B cell (primary cell): Measurements from ENCODE around the gene DDX17. TPM values are rescaled to one million over a fixed set of nuclear protein-coding genes. Genes with fewer than 3 reads are reported as not detected.

Experiments
- ATAC-seq: fragments of 200-7000 bp; cut with Tn5 transposase; one replicate; pipeline ENCODE4 v1.10.0; 2021; ENCODE audit warnings: low read depth, mild to moderate bottlenecking, moderate number of reproducible peaks, moderate library complexity
- CTCF ChIA-PET: fragments of 350-600 bp; sonication (Branson Sonifier 250); formaldehyde crosslinking; loops from one replicate; lab custom pipeline; 2021; ENCODE audit warnings: antibody characterized with exemption, inconsistent platforms; lab: Charles Lee
- POLR2A ChIA-PET: fragments of 350-600 bp; sonication (Branson Sonifier 250); formaldehyde crosslinking; loops from one replicate; lab custom pipeline; 2021; ENCODE audit warnings: antibody characterized with exemption; lab: Charles Lee
- DNase-seq: peaks from one replicate; pipeline ENCODE4 v3.0.0; 2013
- H2AFZ ChIP-seq: 2 replicates; pipeline ENCODE4 v1.6.1; 2012; ENCODE audit warnings: mild to moderate bottlenecking, low read depth, low read length; ENCODE audit not compliant: insufficient read depth, poor library complexity, severe bottlenecking
- H3K27ac ChIP-seq, 2 donors: 1 replicate in 1 of 2; 2 replicates in 1 of 2; pipeline ENCODE4 v1.5.1; 2012 to 2013; ENCODE audit warnings: low read length in 2 of 2, mild to moderate bottlenecking in 2 of 2, moderate library complexity in 1 of 2
- H3K27me3 ChIP-seq, 4 experiments: fragments of 200-600 bp in 1 of 4; sonication (generic) in 1 of 4; replicated peaks in 1 of 4; 1 replicate in 2 of 4; 2 replicates in 2 of 4; pipeline versions ENCODE4 v1.6.1 to v1.7.0; 2013 to 2016; ENCODE audit warnings: low read length in 3 of 4, mild to moderate bottlenecking in 2 of 4, mixed read lengths in 1 of 4, moderate library complexity in 1 of 4; ENCODE audit not compliant: insufficient read depth in 4 of 4, control insufficient read depth in 3 of 4; ENCODE audit errors: control extremely low read depth in 1 of 4
- H3K36me3 ChIP-seq, 2 experiments: replicated peaks in 1 of 2; 1 replicate in 1 of 2; 2 replicates in 1 of 2; pipeline versions ENCODE4 v1.6.1 to v1.7.1; 2013; ENCODE audit warnings: low read length in 1 of 2; ENCODE audit not compliant: insufficient read depth in 2 of 2, control insufficient read depth in 1 of 2; ENCODE audit errors: control extremely low read depth in 1 of 2, extremely low read depth in 1 of 2
- H3K4me1 ChIP-seq, 2 donors: fragments of 200-600 bp in 1 of 2; sonication (generic) in 1 of 2; 1 replicate in 1 of 2; 2 replicates in 1 of 2; pipeline versions ENCODE4 v1.5.1 to v1.6.1; 2013 to 2017; ENCODE audit warnings: low read length in 2 of 2; ENCODE audit not compliant: control insufficient read depth in 2 of 2, insufficient read depth in 2 of 2
- H3K4me2 ChIP-seq: replicated peaks from 2 replicates; pipeline ENCODE3; 2012; ENCODE audit warnings: mild to moderate bottlenecking, low read depth, low read length; ENCODE audit not compliant: poor library complexity, severe bottlenecking
- H3K4me3 ChIP-seq, 5 experiments: fragments of 200-600 bp in 1 of 5; sonication (generic) in 1 of 5; 1 replicate in 3 of 5; 2 replicates in 2 of 5; pipeline versions ENCODE4 v1.5.1 to v1.7.0; 2011 to 2016; ENCODE audit warnings: low read length in 4 of 5, mild to moderate bottlenecking in 4 of 5, low read depth in 2 of 5, control low read depth in 1 of 5, moderate library complexity in 1 of 5; ENCODE audit not compliant: insufficient read depth in 1 of 5; ENCODE audit errors: control extremely low read depth in 1 of 5, extremely low read depth in 1 of 5
- H3K79me2 ChIP-seq: fragments of 200-600 bp; sonication (generic); one replicate; pipeline ENCODE4 v1.6.0; 2016; ENCODE audit warnings: low read length; ENCODE audit not compliant: control insufficient read depth, insufficient read depth
- H3K9ac ChIP-seq: fragments of 200-600 bp; sonication (generic); 2 replicates; pipeline ENCODE4 v1.6.1; 2017; ENCODE audit warnings: mild to moderate bottlenecking, low read length, moderate library complexity
- H3K9me3 ChIP-seq, 3 donors: one replicate each; pipeline versions ENCODE4 v1.6.1 to v1.7.1; 2013; ENCODE audit warnings: low read length in 2 of 3; ENCODE audit not compliant: control insufficient read depth in 2 of 3, insufficient read depth in 1 of 3; ENCODE audit errors: control extremely low read depth in 1 of 3
- H4K20me1 ChIP-seq: 2 replicates; pipeline ENCODE4 v1.6.0; 2012; ENCODE audit warnings: mild to moderate bottlenecking, low read length; ENCODE audit not compliant: insufficient read depth, control insufficient read depth, poor library complexity, severe bottlenecking
- H3K27ac Mint-ChIP-seq: one replicate; pipeline ENCODE4 v1.8.0; 2021; ENCODE audit warnings: mixed read lengths
- H3K27me3 Mint-ChIP-seq: one replicate; pipeline ENCODE4 v1.8.0; 2021; ENCODE audit warnings: mixed read lengths
- H3K4me1 Mint-ChIP-seq: one replicate; pipeline ENCODE4 v1.8.0; 2021; ENCODE audit warnings: mixed read lengths
- H3K4me3 Mint-ChIP-seq: one replicate; pipeline ENCODE4 v1.8.0; 2021; ENCODE audit warnings: mixed read lengths
- H3K9me3 Mint-ChIP-seq: one replicate; pipeline ENCODE4 v1.8.0; 2022; ENCODE audit warnings: mixed read lengths; ENCODE audit not compliant: insufficient read depth
- CTCF ChIP-seq: fragments of 200-600 bp; IDR thresholded peaks from one replicate; pipeline ENCODE4 v1.8.0; 2022; ENCODE audit warnings: antibody characterized with exemption, mild to moderate bottlenecking
- EZH2 ChIP-seq: IDR thresholded peaks from 2 replicates; pipeline ENCODE4 v1.6.1; 2012; ENCODE audit warnings: borderline replicate concordance, low read depth, mild to moderate bottlenecking, moderate library complexity, low read length; ENCODE audit not compliant: insufficient read depth, poor library complexity, severe bottlenecking
- WGBS: methylation state at CpG from one replicate; pipeline ENCODE4 v1.1.5; 2013; ENCODE audit warnings: missing lambda C conversion rate; ENCODE audit not compliant: insufficient coverage; 5-methylcytosine and 5-hydroxymethylcytosine counted together
- intact Hi-C: fragments of 100-400 bp; cut with micrococcal nuclease; formaldehyde crosslinking; loops from one replicate; pipeline ENCODE4 v1.10.0; 2022
- polyA plus RNA-seq: library from polyadenylated mRNA; depleted of rRNA; stranded (reverse); fragments of >200 nt; gene quantifications from 2 replicates; pipeline ENCODE4 v1.2.3, GENCODE V29; 2012
- total RNA-seq, 2 donors: library from RNA; stranded (reverse); fragments of 120-200 nt in 1 of 2; gene quantifications; 1 replicate in 1 of 2; 2 replicates in 1 of 2; pipeline versions ENCODE4 v1.2.3 to v1.2.4, GENCODE V29; 2013 to 2022

Gene DDX17
- total and polyA plus RNA-seq, 2 donors (not counting 1 experiment from before 2014, with no cell fraction given), result 754 to 936 TPM

DNA sequence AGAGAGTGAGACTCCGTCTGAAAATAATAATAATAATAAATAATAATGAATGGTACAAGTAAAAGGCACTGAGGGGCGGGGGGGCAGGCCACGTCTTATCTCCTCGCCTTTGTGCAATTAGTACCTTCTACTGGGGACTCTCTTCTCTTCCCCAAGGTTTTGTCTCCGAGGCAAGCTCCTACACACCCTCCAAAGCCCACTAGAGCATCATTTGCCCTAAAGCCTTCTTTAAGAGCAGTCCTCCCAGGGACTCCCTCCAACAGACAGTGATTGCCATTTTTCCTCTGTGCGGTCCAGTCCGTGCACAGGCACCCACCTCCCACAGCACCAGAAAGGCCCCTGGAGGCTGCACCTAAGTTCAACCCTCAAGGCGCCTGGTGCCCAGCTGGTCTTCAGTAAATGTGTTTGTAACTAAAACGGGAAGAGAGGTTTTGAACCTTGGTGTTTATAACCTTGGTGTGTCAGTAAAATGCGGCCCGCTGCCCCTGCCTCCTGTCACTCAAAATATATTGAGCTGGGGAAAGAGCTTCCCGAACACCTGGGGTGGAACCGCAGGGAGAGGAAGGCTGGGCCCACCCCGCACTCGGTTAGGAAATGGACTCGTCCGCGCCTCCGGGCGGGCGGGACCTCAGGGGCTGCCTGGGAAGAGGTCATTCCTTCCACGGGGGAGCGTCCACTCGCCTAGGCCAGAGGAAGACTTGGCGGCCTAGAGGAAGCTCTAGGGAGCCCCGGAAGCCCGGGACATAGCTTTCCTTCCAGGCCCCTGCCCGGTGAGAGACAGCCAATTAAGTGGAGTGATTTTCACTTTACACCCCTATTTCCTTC, 42.9 kb downstream of the DDX17 start:
- WGBS, result 19% methylated on average over 23 of the region's 28 CpGs
- Histone ChIP-seq H3K9me3 (peaks cover 0 to 6% (median 0%) of the 10 kb centered on the region in 3 donors), H2AFZ (no peak overlapping the region), H3K36me3 (no peaks in the 10 kb centered on the region), H4K20me1 (no peaks in the 10 kb centered on the region), H3K9ac (no peak overlapping the region), H3K79me2 (no peaks in the 10 kb centered on the region), H3K27me3 (peaks cover 0 to 76% (median 31%) of the 10 kb centered on the region in 4 experiments), H3K27ac (no peak overlapping the region), H3K4me1 (peaks cover 17 to 20% of the 10 kb centered on the region in 2 donors), H3K4me3 (no peak overlapping the region), H3K4me2 (no peak overlapping the region)
- TF ChIP-seq CTCF (no peak), EZH2 (no peak)
- ATAC-seq (no peak), DNase-seq (no peak)
- CTCF ChIA-PET, result no interaction called here
- Mint-ChIP-seq H3K27ac (no peak overlapping the region), H3K4me1 (peaks cover 20% of the 10 kb centered on the region), H3K9me3 (no peaks in the 10 kb centered on the region), H3K27me3 (peaks cover 58% of the 10 kb centered on the region), H3K4me3 (no peak overlapping the region)
- intact Hi-C loops, result no loop called here
- POLR2A ChIA-PET, result no interaction called here

- TF ChIP-seq CTCF (no peak), EZH2 (no peak)
- Histone ChIP-seq H3K79me2 (no peaks in the 10 kb centered on the region), H3K27me3 (peaks cover 0 to 75% (median 34%) of the 10 kb centered on the region in 4 experiments), H3K36me3 (no peaks in the 10 kb centered on the region), H3K27ac (no peak overlapping the region), H3K9ac (no peak overlapping the region), H3K4me2 (peak overlapping the region; percentile 47), H2AFZ (no peak overlapping the region), H3K4me1 (peaks cover 11 to 18% of the 10 kb centered on the region in 2 donors), H3K9me3 (no peaks in the 10 kb centered on the region), H4K20me1 (no peaks in the 10 kb centered on the region), H3K4me3 (no peak overlapping the region)
- ChIA-PET CTCF (no interaction called here), POLR2A (no interaction called here)
- Mint-ChIP-seq H3K4me1 (peaks cover 13% of the 10 kb centered on the region), H3K27ac (no peak overlapping the region), H3K4me3 (no peak overlapping the region), H3K9me3 (no peaks in the 10 kb centered on the region), H3K27me3 (peaks cover 62% of the 10 kb centered on the region)
- intact Hi-C loops, result no loop called here
- WGBS, result 17% methylated on average over 51 of the region's 51 CpGs
- peak; percentile 53 for ATAC-seq
- DNase-seq, result peak; percentile 58
These were observed 44.6 kb downstream of the DDX17 start for GRCh38 chr22:38461414-38462081.
